ENCODE measurements around the gene EDIL3. TPM values are rescaled to one million over a fixed set of nuclear protein-coding genes. Genes with fewer than 3 reads are reported as not detected.

EDIL3 gene
- total and polyA plus RNA-seq, 2 donors from 2014 or later: 5.2 to 32.8 TPM

DNA sequence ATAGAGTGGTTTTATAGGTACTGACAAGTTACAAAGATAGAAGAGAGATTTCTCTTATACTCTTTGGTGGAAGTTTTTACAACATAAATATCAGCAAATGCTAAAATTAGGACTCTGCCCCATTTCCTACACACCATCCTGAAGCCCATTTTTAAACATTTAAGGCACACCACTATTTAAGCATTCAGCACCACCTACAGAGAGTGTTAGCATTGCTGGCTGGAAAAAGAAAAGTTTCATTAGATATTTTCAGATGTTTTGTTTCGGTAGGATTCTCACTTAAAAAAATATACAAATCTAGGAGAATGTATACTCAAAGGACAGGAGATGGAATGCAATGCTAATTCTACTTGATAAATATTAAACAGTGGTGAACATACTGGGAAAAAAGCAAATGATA, 471.1 kb downstream of the EDIL3 start:
- no peaks in the 10 kb centered on the region for H3K27me3 ChIP-seq (ENCODE audit: control insufficient read depth, insufficient read depth, low read length)
- no peaks in the 10 kb centered on the region for H3K9me3 ChIP-seq (ENCODE audit: control insufficient read depth in 2 of 3, insufficient read depth in 1 of 3, low read length in 3 of 3)
- no peak overlapping the region for H3K9ac ChIP-seq (ENCODE audit: low read length in 3 of 3)
- H3K4me3 ChIP-seq (ENCODE audit: low read length in 3 of 3): no peak overlapping the region
- intact Hi-C loops (cut with DNase I): no loop called here
- H3K36me3 ChIP-seq (ENCODE audit: control insufficient read depth in 2 of 3, insufficient read depth in 3 of 3, low read length in 3 of 3): no peaks in the 10 kb centered on the region
- TF ChIP-seq, protein P1, sequence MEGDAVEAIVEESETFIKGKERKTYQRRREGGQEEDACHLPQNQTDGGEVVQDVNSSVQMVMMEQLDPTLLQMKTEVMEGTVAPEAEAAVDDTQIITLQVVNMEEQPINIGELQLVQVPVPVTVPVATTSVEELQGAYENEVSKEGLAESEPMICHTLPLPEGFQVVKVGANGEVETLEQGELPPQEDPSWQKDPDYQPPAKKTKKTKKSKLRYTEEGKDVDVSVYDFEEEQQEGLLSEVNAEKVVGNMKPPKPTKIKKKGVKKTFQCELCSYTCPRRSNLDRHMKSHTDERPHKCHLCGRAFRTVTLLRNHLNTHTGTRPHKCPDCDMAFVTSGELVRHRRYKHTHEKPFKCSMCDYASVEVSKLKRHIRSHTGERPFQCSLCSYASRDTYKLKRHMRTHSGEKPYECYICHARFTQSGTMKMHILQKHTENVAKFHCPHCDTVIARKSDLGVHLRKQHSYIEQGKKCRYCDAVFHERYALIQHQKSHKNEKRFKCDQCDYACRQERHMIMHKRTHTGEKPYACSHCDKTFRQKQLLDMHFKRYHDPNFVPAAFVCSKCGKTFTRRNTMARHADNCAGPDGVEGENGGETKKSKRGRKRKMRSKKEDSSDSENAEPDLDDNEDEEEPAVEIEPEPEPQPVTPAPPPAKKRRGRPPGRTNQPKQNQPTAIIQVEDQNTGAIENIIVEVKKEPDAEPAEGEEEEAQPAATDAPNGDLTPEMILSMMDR (IDR thresholded peaks at IDR 0.05; ENCODE audit: borderline replicate concordance, extremely low read depth, insufficient read depth): no peak
- H3K4me1 ChIP-seq (ENCODE audit: control insufficient read depth in 2 of 3, insufficient read depth in 2 of 3, low read depth in 1 of 3, low read length in 3 of 3): no peaks in the 10 kb centered on the region
- no peak for FAIRE-seq
- no peak for DNase-seq
- no peak overlapping the region for H3K27ac ChIP-seq (ENCODE audit: low read depth in 2 of 2, low read length in 2 of 2)

DNA sequence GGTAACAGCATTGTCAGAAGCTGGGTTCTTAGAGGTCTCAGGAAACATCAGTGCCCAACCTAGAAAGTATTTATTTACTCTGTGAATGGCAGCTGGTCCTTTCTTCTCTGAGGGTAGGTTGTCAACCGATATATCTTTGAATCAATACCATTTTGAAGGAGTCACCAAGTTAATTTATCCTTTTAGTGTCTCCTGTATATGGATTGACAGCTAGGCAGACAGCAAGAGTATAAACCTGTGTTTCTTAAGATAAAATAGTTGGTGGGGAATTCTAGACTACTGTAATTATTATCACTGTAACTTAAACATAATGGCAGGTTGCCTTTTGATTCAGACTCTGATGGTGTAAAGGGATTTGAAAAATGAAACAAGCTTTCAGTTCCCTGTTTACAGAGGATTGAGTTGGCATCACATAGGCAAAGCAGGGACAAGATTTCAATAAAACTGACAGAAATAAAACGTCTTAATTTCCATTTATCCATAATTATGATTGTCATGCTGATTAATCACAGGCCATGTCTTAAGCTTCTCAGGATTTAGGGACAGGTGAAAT, 473.2 kb downstream of the EDIL3 start:
- no peaks in the 10 kb centered on the region for H3K27me3 ChIP-seq (ENCODE audit: control insufficient read depth, insufficient read depth, low read length)
- H3K36me3 ChIP-seq (ENCODE audit: control insufficient read depth in 2 of 3, insufficient read depth in 3 of 3, low read length in 3 of 3): no peaks in the 10 kb centered on the region
- no peaks in the 10 kb centered on the region for H3K9me3 ChIP-seq (ENCODE audit: control insufficient read depth in 2 of 3, insufficient read depth in 1 of 3, low read length in 3 of 3)
- TF ChIP-seq, protein P1 (IDR thresholded peaks at IDR 0.05; ENCODE audit: borderline replicate concordance, extremely low read depth, insufficient read depth): no peak
- no peak overlapping the region for H3K27ac ChIP-seq (ENCODE audit: low read depth in 2 of 2, low read length in 2 of 2)
- intact Hi-C loops (cut with DNase I): no loop called here
- H3K4me1 ChIP-seq (ENCODE audit: control insufficient read depth in 2 of 3, insufficient read depth in 2 of 3, low read depth in 1 of 3, low read length in 3 of 3): no peaks in the 10 kb centered on the region
- no peak overlapping the region for H3K9ac ChIP-seq (ENCODE audit: low read length in 3 of 3)
- FAIRE-seq (no peak), DNase-seq (no peak)
- H3K4me3 ChIP-seq (ENCODE audit: low read length in 3 of 3): no peak overlapping the region

DNA sequence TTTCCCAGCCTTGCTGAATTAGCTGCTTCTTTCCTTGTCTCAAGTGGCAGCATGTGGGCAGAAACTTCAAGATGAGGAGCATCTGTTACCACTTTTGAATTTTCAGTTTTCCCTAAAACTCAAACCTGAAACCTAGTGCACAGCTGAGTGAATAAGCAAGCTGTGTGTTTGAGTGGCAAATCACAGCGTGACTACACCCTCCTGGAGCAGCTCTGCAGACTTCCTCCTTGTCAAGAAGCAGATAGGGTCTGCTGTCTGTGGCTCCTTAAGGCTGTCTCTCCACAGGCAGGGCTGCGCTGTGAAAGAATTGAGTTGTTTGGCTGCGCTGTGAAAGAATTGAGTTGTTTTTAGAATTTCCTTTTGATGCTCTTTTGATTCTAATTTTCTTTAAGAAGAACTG, 484.4 kb downstream of the EDIL3 start:
- Histone ChIP-seq H3K4me1 (ENCODE audit: control insufficient read depth in 2 of 3, insufficient read depth in 2 of 3, low read depth in 1 of 3, low read length in 3 of 3) (no peaks in the 10 kb centered on the region), H3K36me3 (ENCODE audit: control insufficient read depth in 2 of 3, insufficient read depth in 3 of 3, low read length in 3 of 3) (no peaks in the 10 kb centered on the region), H3K27ac (ENCODE audit: low read depth in 2 of 2, low read length in 2 of 2) (no peak overlapping the region), H3K4me3 (ENCODE audit: low read length in 3 of 3) (no peak overlapping the region), H3K9ac (ENCODE audit: low read length in 3 of 3) (no peak overlapping the region), H3K9me3 (ENCODE audit: control insufficient read depth in 2 of 3, insufficient read depth in 1 of 3, low read length in 3 of 3) (no peaks in the 10 kb centered on the region), H3K27me3 (ENCODE audit: control insufficient read depth, insufficient read depth, low read length) (no peaks in the 10 kb centered on the region)
- no peak for FAIRE-seq
- TF ChIP-seq, protein P1 (IDR thresholded peaks at IDR 0.05; ENCODE audit: borderline replicate concordance, extremely low read depth, insufficient read depth): no peak
- intact Hi-C loops (cut with DNase I): no loop called here
- DNase-seq: no peak

Measured in kidney (tissue), 14 donors.